ENCODE data around the gene NHSL2.

NHSL2 gene

GRCh38 chrX:72130762-72131250, 220.2 kb downstream of the NHSL2 start:
- TF ChIP-seq, protein P1, sequence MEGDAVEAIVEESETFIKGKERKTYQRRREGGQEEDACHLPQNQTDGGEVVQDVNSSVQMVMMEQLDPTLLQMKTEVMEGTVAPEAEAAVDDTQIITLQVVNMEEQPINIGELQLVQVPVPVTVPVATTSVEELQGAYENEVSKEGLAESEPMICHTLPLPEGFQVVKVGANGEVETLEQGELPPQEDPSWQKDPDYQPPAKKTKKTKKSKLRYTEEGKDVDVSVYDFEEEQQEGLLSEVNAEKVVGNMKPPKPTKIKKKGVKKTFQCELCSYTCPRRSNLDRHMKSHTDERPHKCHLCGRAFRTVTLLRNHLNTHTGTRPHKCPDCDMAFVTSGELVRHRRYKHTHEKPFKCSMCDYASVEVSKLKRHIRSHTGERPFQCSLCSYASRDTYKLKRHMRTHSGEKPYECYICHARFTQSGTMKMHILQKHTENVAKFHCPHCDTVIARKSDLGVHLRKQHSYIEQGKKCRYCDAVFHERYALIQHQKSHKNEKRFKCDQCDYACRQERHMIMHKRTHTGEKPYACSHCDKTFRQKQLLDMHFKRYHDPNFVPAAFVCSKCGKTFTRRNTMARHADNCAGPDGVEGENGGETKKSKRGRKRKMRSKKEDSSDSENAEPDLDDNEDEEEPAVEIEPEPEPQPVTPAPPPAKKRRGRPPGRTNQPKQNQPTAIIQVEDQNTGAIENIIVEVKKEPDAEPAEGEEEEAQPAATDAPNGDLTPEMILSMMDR (IDR thresholded peaks at IDR 0.05; ENCODE audit: low read depth, low read length), result no peak
- TF ChIP-seq EZH2phosphoT487 (IDR thresholded peaks at IDR 0.05; ENCODE audit: low read depth), result no peak
- Histone ChIP-seq H3K4me1 (ENCODE audit: low read length) (peaks cover 7% of the 10 kb centered on the region; the same call in 1 of the 2 replicates), H3K4me3 (ENCODE audit: low read length) (no peak overlapping the region), H3K4me2 (ENCODE audit: low read length) (no peak overlapping the region), H3K36me3 (replicated peaks; ENCODE audit: low read depth, low read length) (no peaks in the 10 kb centered on the region), H3K79me2 (ENCODE audit: low read length) (no peaks in the 10 kb centered on the region), H2AFZ (ENCODE audit: low read depth, low read length) (no peak overlapping the region), H3K27me3 (ENCODE audit: low read depth, low read length) (peaks cover 11% of the 10 kb centered on the region), H3K9me3 (ENCODE audit: insufficient read depth, low read length) (no peaks in the 10 kb centered on the region), H3K9ac (ENCODE audit: low read length) (no peak overlapping the region), H3K27ac (ENCODE audit: low read length) (no peak overlapping the region), H4K20me1 (ENCODE audit: insufficient read depth, low read length) (no peaks in the 10 kb centered on the region)

DNA sequence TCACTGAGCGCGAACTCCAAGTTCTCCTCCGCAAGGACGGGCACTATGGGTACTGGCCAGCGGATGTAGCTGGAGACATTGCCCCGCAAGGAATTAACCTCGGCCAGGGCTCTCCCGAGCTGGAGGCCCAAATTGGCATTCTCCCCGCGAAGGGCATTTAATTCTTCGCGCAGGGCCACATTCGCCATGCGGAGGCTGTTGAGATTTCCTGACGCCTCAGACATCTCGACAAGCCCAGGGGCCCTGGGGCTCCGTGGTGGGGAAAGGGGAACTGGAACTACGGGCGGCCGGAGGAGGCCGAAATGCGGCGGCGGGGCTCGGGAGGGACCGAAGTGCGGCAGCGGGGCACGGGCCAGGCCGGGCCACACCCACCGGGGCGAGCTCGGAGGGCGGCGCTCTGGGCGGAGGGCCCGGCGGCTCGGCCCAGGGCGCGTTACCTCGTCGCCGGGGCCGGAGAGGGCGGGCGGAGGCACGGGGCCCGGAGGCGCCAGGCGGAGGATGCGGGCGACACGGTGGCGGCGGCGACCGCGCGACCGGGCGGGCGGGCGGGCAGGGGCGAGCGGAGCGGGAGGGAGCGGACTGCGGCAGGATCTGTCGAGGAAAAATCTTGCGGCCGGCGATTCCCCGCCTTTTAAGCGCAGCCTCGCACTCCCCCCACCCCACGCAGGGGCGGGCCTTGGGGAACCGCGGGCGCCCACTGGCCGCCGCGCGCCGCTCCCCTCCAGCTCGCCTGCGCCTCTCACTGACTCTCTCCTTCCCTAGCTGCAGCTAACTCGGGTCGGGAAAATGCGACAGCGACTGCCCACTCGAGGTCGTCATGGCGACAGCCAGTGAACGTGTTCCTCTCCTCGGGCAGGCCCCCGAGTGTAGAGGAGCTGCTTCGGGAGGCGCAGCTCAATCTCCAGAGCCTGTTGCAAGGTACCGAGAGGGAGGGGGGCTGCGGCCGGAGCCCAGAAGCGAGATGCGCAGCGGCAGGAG, 221.0 kb downstream of the NHSL2 start, which contains the start of gene RTL5:
Gene RTL5 (minus strand): TSS at position 599 of the 978 bp plus-strand sequence.
- peaks cover 11% of the 10 kb centered on the region for H3K27me3 ChIP-seq (ENCODE audit: low read depth, low read length)
- peaks cover 3% of the 10 kb centered on the region; the same call in 1 of the 2 replicates for H3K4me1 ChIP-seq (ENCODE audit: low read length)
- no peak within 1 kb of the TSS for H3K9ac ChIP-seq (ENCODE audit: low read length)
- H3K4me2 ChIP-seq (ENCODE audit: low read length), result no peak within 1 kb of the TSS
- no peaks in the 10 kb centered on the region for H3K36me3 ChIP-seq (replicated peaks; ENCODE audit: low read depth, low read length)
- H3K79me2 ChIP-seq (ENCODE audit: low read length), result no peaks in the 10 kb centered on the region
- H3K27ac ChIP-seq (ENCODE audit: low read length), result no peak within 1 kb of the TSS
- TF ChIP-seq, protein P1 (IDR thresholded peaks at IDR 0.05; ENCODE audit: low read depth, low read length), result no peak
- no peak for TF ChIP-seq EZH2phosphoT487 (IDR thresholded peaks at IDR 0.05; ENCODE audit: low read depth)
- H3K4me3 ChIP-seq (ENCODE audit: low read length), result no peak within 1 kb of the TSS
- H2AFZ ChIP-seq (ENCODE audit: low read depth, low read length), result no peak within 1 kb of the TSS
- no peaks in the 10 kb centered on the region for H3K9me3 ChIP-seq (ENCODE audit: insufficient read depth, low read length)
- H4K20me1 ChIP-seq (ENCODE audit: insufficient read depth, low read length), result no peaks in the 10 kb centered on the region

DNA sequence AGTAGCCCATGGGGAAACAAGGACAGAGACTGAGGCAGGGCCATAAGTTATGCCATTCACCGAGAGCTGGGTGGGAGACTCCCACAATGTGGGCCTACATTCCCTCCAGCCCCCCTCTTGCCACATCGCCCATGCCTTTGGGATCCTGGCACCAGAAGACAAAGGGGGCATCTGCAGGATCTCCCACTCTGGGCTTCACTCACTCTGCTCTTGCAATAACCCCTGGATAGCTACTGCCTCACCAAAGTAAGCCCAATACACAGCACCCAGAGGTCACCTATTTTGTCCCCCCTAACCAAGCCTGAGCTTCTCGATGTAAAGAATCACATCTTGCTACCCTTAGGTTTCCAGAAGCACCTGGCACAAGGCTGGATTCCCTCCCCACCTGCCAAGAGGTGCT, 221.8 kb downstream of the NHSL2 start:
- no peaks in the 10 kb centered on the region for H4K20me1 ChIP-seq (ENCODE audit: insufficient read depth, low read length)
- no peak overlapping the region for H3K27ac ChIP-seq (ENCODE audit: low read length)
- H3K9me3 ChIP-seq (ENCODE audit: insufficient read depth, low read length), result no peaks in the 10 kb centered on the region
- TF ChIP-seq, protein P1 (IDR thresholded peaks at IDR 0.05; ENCODE audit: low read depth, low read length), result no peak
- no peak for TF ChIP-seq EZH2phosphoT487 (IDR thresholded peaks at IDR 0.05; ENCODE audit: low read depth)
- no peak overlapping the region for H3K4me2 ChIP-seq (ENCODE audit: low read length)
- H3K36me3 ChIP-seq (replicated peaks; ENCODE audit: low read depth, low read length), result no peaks in the 10 kb centered on the region
- no peak overlapping the region for H2AFZ ChIP-seq (ENCODE audit: low read depth, low read length)
- H3K79me2 ChIP-seq (ENCODE audit: low read length), result no peaks in the 10 kb centered on the region
- no peak overlapping the region for H3K4me3 ChIP-seq (ENCODE audit: low read length)
- H3K27me3 ChIP-seq (ENCODE audit: low read depth, low read length), result peaks cover 11% of the 10 kb centered on the region
- no peak overlapping the region for H3K9ac ChIP-seq (ENCODE audit: low read length)
- no peaks in the 10 kb centered on the region for H3K4me1 ChIP-seq (ENCODE audit: low read length)

- peaks cover 11% of the 10 kb centered on the region for H3K27me3 ChIP-seq (ENCODE audit: low read depth, low read length)
- H3K9ac ChIP-seq (ENCODE audit: low read length), result no peak overlapping the region
- H3K36me3 ChIP-seq (replicated peaks; ENCODE audit: low read depth, low read length), result no peaks in the 10 kb centered on the region
- H2AFZ ChIP-seq (ENCODE audit: low read depth, low read length), result no peak overlapping the region
- H3K4me3 ChIP-seq (ENCODE audit: low read length), result no peak overlapping the region
- no peaks in the 10 kb centered on the region for H3K9me3 ChIP-seq (ENCODE audit: insufficient read depth, low read length)
- TF ChIP-seq, protein P1 (IDR thresholded peaks at IDR 0.05; ENCODE audit: low read depth, low read length), result no peak
- no peak for TF ChIP-seq EZH2phosphoT487 (IDR thresholded peaks at IDR 0.05; ENCODE audit: low read depth)
- H3K27ac ChIP-seq (ENCODE audit: low read length), result no peak overlapping the region
- H3K79me2 ChIP-seq (ENCODE audit: low read length), result no peaks in the 10 kb centered on the region
- H3K4me1 ChIP-seq (ENCODE audit: low read length), result no peaks in the 10 kb centered on the region
- no peaks in the 10 kb centered on the region for H4K20me1 ChIP-seq (ENCODE audit: insufficient read depth, low read length)
- no peak overlapping the region for H3K4me2 ChIP-seq (ENCODE audit: low read length)
Measured at GRCh38 chrX:72133851-72134546, 223.4 kb downstream of the NHSL2 start.
